GM12872 (cell line): ENCODE measurements around the gene CPEB4.

Source experiments
- TF ChIP-seq, protein P1 (sequence below): IDR thresholded peaks from 3 replicates; pipeline ENCODE4 v1.5.1; 2011; ENCODE audit warnings: low read depth, mild to moderate bottlenecking, low read length, moderate library complexity; ENCODE audit not compliant: insufficient read depth

The CPEB4 gene

DNA sequence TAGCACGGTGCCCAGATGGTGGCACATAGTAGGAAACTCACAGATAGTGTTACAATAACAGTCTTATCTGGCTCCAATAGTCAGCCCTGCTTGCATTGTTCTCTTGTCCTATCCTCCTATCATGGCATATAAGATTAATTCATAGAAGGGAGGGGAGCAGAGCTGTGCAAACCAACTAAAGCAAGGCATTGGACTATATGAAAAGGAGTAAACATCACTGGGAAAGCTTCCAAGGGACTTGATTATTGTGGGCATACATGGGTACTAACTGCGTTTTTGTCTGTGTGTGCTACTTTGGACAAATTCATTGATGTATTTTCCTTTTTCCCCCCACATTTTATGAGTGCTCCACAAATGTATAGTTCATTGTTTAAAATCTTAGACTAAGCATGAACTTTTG lies 57.0 kb downstream of the CPEB4 start:
- TF ChIP-seq, protein P1, sequence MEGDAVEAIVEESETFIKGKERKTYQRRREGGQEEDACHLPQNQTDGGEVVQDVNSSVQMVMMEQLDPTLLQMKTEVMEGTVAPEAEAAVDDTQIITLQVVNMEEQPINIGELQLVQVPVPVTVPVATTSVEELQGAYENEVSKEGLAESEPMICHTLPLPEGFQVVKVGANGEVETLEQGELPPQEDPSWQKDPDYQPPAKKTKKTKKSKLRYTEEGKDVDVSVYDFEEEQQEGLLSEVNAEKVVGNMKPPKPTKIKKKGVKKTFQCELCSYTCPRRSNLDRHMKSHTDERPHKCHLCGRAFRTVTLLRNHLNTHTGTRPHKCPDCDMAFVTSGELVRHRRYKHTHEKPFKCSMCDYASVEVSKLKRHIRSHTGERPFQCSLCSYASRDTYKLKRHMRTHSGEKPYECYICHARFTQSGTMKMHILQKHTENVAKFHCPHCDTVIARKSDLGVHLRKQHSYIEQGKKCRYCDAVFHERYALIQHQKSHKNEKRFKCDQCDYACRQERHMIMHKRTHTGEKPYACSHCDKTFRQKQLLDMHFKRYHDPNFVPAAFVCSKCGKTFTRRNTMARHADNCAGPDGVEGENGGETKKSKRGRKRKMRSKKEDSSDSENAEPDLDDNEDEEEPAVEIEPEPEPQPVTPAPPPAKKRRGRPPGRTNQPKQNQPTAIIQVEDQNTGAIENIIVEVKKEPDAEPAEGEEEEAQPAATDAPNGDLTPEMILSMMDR, result no peak

DNA sequence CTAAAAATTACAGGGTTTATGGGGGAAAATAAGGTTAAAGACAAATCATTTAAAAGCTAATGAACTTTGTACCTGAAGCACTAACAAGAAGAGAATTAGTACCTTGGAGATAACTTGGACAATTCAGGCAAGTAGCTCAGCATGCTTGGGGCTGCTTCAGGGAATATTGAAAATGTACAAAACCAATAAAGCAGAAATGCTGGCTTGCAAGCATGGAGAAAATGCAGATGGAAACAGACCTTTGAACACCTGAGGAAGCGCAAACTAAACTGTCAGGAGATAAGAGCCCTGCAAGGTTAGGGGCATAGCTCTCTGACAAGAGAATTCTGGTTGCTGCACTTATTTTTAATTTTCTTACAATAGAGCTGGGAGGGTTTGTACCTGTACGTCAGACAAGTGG lies 58.2 kb downstream of the CPEB4 start:
- TF ChIP-seq, protein P1, result no peak

DNA sequence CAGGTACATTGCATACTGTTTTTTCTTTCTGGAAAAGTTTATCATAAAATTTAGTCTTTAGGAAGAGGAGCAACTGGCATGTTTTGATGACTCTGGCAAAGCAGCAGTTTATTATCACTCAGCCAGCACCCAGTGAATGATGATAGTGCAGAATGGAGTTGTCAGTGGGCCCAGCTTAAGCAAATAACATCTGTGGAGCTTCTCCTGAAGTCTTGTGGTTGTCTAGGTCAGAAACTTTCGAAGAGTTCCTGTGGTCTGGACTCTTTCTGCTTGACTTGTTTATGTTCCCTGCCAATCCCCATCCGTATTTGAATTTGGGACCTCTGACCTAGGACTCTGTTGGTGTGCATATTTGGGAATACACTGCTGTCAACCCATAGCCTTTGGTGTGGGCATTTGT lies 62.7 kb downstream of the CPEB4 start:
- TF ChIP-seq, protein P1, result no peak

DNA sequence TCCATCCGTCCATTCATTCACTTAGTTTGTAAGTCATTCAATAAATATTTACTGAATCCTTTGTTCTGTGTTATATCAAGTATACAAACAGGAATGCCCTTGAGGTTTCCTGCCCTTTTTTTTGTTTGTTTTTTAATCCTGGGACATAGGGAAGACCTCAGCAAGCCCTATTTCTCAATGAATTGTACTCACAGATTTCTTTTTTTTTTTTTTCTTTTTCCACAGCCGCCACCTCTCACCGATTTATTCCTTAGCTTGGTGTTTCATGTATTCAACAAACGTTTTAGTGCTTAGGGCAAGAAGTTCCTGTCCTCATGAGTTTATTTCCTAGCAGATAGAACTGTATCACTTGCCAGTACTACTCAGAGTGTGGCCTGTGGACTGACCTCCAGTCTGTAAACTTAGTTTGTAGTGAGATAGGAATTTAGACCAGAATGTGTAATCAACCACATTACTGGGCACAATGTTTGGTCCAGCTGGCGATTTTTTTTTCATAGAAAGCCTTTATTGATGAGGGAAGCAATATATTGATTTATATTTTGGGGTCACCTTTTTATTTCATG lies 65.5 kb downstream of the CPEB4 start:
- TF ChIP-seq, protein P1, result no peak

DNA sequence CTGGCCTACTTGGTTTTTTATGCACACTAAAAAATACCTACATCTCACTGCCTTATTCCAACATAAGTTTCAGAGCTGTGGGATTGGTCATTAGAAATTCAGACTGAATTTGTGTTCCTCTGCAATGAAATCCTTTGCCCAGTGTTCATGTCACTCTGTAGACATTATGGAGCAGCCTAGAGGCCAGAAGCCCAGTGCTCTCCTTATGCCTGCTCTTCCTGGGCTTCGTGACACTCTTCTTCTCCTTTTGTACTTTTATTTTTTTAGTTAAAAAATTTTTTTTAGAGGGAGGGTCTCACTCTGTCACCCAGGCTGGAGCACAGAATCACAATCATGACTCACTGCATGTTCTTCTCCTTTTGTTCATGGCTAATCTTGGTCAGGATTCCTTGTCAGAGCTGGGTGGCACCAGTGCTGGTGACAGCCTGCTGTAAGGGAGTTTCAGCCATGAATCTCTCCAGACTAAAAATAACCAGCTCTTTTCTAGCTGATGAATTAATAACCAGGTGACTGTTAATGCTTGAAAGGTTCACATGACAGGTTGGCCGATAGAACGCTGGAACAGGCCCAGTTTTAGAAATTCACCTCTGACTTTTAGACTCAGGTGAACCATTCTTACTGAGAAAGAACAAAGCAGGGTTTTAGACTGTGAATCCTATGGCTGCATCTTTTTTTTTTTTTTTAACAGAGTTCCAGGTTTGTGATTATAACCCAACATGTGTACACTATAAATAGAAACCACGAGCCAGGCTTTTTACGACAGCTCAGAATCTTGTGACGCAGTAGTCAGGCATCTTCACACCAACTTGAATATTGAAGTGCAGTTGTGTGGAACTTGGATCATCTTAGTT lies 66.7 kb downstream of the CPEB4 start:
- TF ChIP-seq, protein P1, result no peak

DNA sequence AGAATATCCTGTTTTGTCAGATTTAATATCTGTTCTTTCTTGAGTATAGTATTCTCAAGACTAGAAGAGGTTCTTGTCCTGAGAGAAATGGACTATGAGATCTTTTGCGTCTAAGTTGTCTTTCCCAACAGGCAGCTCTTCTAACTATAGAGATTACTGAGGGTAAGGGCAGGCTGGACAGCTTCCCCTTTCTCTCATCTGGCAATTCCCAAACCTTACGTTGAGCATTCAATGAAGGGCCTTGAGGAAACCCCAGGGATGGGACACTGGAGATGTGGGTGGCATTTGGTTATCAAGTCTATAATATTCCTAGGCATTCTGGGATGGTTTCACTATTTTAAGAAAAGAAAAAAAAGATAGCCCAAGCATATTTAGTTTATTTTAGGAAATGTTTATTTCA lies 72.8 kb downstream of the CPEB4 start:
- TF ChIP-seq, protein P1, result no peak

DNA sequence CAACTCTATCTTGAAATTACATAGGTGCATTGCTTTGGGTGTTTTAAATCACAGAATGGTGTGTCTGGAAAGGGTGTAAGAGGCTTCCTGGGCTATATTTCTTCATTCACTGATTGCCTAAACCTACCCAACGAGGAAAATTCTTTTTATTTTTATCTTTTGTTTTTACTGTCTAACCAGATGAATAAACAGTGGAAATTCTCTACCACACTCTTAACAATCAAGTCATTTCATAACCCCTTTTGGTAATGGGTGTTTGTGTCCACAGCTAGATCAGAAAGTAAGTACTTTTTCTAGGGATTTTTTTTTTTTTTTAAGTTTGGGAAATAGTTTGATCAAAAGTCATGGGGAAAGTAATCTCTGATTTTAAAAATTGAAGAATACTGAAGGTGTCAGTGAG lies 73.3 kb downstream of the CPEB4 start:
- TF ChIP-seq, protein P1, result no peak
